RWPE2 (cell line): ENCODE data around the gene SORCS2.
A peak's percentile ranks its signal among the peaks of the same experiment; 100 is the strongest.

Source experiments
- ATAC-seq: fragments of 200-7000 bp; cut with Tn5 transposase; 3 replicates; pipeline ENCODE4 v1.9.1; 2021; ENCODE audit warnings: low read depth
- DNase-seq: peaks from one replicate; pipeline ENCODE4 v3.0.0-alpha.2; 2020; ENCODE audit warnings: low spot score
- H3K27ac ChIP-seq: fragments of 450-650 bp; 2 replicates; pipeline ENCODE4 v1.5.1; 2017; ENCODE audit warnings: mild to moderate bottlenecking; ENCODE audit not compliant: poor library complexity, severe bottlenecking
- H3K27me3 ChIP-seq: fragments of 250-450 bp; sonication (Bioruptor Pico); 2 replicates; pipeline ENCODE4 v1.5.1; 2021; ENCODE audit warnings: mild to moderate bottlenecking, moderate library complexity; ENCODE audit not compliant: insufficient read depth, poor library complexity, severe bottlenecking
- H3K36me3 ChIP-seq: fragments of 250-450 bp; sonication (Bioruptor Pico); 2 replicates; pipeline ENCODE4 v1.5.1; 2020; ENCODE audit warnings: low read depth, mild to moderate bottlenecking, moderate library complexity
- H3K4me1 ChIP-seq: fragments of 250-450 bp; sonication (Bioruptor Pico); 2 replicates; pipeline ENCODE4 v1.5.1; 2021; ENCODE audit warnings: mild to moderate bottlenecking, moderate library complexity; ENCODE audit not compliant: insufficient read depth, poor library complexity, severe bottlenecking
- H3K4me3 ChIP-seq: fragments of 250-450 bp; sonication (Bioruptor Pico); 2 replicates; pipeline ENCODE4 v1.5.1; 2021; ENCODE audit warnings: mild to moderate bottlenecking, moderate library complexity; ENCODE audit not compliant: severe bottlenecking
- H3K9me3 ChIP-seq: fragments of 250-450 bp; sonication (Bioruptor Pico); 2 replicates; pipeline ENCODE4 v1.5.1; 2021; ENCODE audit warnings: mild to moderate bottlenecking, moderate library complexity; ENCODE audit not compliant: severe bottlenecking
- CTCF ChIP-seq: fragments of 450-650 bp; IDR thresholded peaks from one replicate; pipeline ENCODE4 v1.5.1; 2017; ENCODE audit warnings: mild to moderate bottlenecking, moderate library complexity; ENCODE audit not compliant: poor library complexity, severe bottlenecking

Gene SORCS2

GRCh38 chr4:7651461-7651921 is 459.2 kb downstream of the SORCS2 start:
- no peaks in the 10 kb centered on the region for H3K9me3 ChIP-seq
- no peak for TF ChIP-seq CTCF
- no peaks in the 10 kb centered on the region for H3K36me3 ChIP-seq
- H3K4me3 ChIP-seq, result no peak overlapping the region
- H3K27ac ChIP-seq, result peak overlapping the region; percentile 96
- H3K4me1 ChIP-seq, result peaks cover 49% of the 10 kb centered on the region
- no peaks in the 10 kb centered on the region for H3K27me3 ChIP-seq
- peak; percentile 93 for DNase-seq
- peak; percentile 74 for ATAC-seq

- peaks cover 45% of the 10 kb centered on the region for H3K4me1 ChIP-seq
- no peaks in the 10 kb centered on the region for H3K9me3 ChIP-seq
- H3K4me3 ChIP-seq, result no peak overlapping the region
- ATAC-seq, result no peak; the same call in 2 of the 3 replicates
- H3K27me3 ChIP-seq, result no peaks in the 10 kb centered on the region
- H3K27ac ChIP-seq, result peak overlapping the region; percentile 96
- H3K36me3 ChIP-seq, result no peaks in the 10 kb centered on the region
- no peak for TF ChIP-seq CTCF
- DNase-seq, result no peak
Observed at GRCh38 chr4:7652006-7652405, 459.7 kb downstream of the SORCS2 start.

GRCh38 chr4:7652451-7652881 is 460.1 kb downstream of the SORCS2 start:
- no peak for TF ChIP-seq CTCF
- H3K27me3 ChIP-seq, result no peaks in the 10 kb centered on the region
- H3K9me3 ChIP-seq, result no peaks in the 10 kb centered on the region
- DNase-seq (no peak), ATAC-seq (no peak)
- peaks cover 45% of the 10 kb centered on the region for H3K4me1 ChIP-seq
- H3K4me3 ChIP-seq, result no peak overlapping the region
- H3K36me3 ChIP-seq, result no peaks in the 10 kb centered on the region
- H3K27ac ChIP-seq, result peak overlapping the region; percentile 96

GRCh38 chr4:7652906-7653305 is 460.6 kb downstream of the SORCS2 start:
- peak overlapping the region; percentile 96 for H3K27ac ChIP-seq
- H3K27me3 ChIP-seq, result no peaks in the 10 kb centered on the region
- H3K9me3 ChIP-seq, result no peaks in the 10 kb centered on the region
- DNase-seq (no peak), ATAC-seq (no peak)
- no peaks in the 10 kb centered on the region for H3K36me3 ChIP-seq
- no peak overlapping the region for H3K4me3 ChIP-seq
- H3K4me1 ChIP-seq, result peaks cover 43% of the 10 kb centered on the region
- no peak for TF ChIP-seq CTCF

GRCh38 chr4:7653510-7654369 is 461.4 kb downstream of the SORCS2 start:
- ATAC-seq, result no peak
- DNase-seq, result no peak
- TF ChIP-seq CTCF, result no peak
- Histone ChIP-seq H3K36me3 (no peaks in the 10 kb centered on the region), H3K9me3 (no peaks in the 10 kb centered on the region), H3K27ac (no peak overlapping the region), H3K27me3 (no peaks in the 10 kb centered on the region), H3K4me3 (no peak overlapping the region), H3K4me1 (peaks cover 35% of the 10 kb centered on the region)
